SK-N-SH treated with all-trans-retinoic acid at 6 μM for 48 hours (cell line): ENCODE results near the gene KRT81.

Experiments
- CSDC2 ChIP-seq: fragments of 250-450 bp; sonication (Bioruptor Pico); IDR thresholded peaks from 2 replicates; pipeline ENCODE4 v1.5.0; 2020; ENCODE audit warnings: mild to moderate bottlenecking, moderate library complexity
- PATZ1 ChIP-seq: fragments of 250-450 bp; sonication (Bioruptor Pico); IDR thresholded peaks from 2 replicates; pipeline ENCODE4 v1.8.0; 2020; ENCODE audit warnings: mild to moderate bottlenecking, moderate library complexity, borderline replicate concordance
- POU6F1 ChIP-seq: fragments of 250-450 bp; sonication (Bioruptor Pico); IDR thresholded peaks from 2 replicates; pipeline ENCODE4 v1.8.0; 2021; ENCODE audit warnings: low read depth, mild to moderate bottlenecking, moderate library complexity, borderline replicate concordance
- PPARA ChIP-seq: fragments of 250-450 bp; sonication (Bioruptor Pico); IDR thresholded peaks from 2 replicates; pipeline ENCODE4 v1.5.0; 2020; ENCODE audit warnings: mild to moderate bottlenecking, borderline replicate concordance
- RARB ChIP-seq: fragments of 250-450 bp; sonication (Bioruptor Pico); IDR thresholded peaks from 2 replicates; pipeline ENCODE4 v1.8.0; 2021; ENCODE audit warnings: mild to moderate bottlenecking, moderate library complexity
- SNAI2 ChIP-seq: fragments of 250-450 bp; sonication (Bioruptor Pico); IDR thresholded peaks from 2 replicates; pipeline ENCODE4 v1.5.0; 2020; ENCODE audit warnings: mild to moderate bottlenecking, moderate library complexity
- ZC3H10 ChIP-seq: fragments of 250-450 bp; sonication (Bioruptor Pico); IDR thresholded peaks from 2 replicates; pipeline ENCODE4 v1.5.1; 2021; ENCODE audit warnings: mild to moderate bottlenecking, moderate library complexity
- ZNF70 ChIP-seq: fragments of 450-650 bp; formaldehyde crosslinking; IDR thresholded peaks from 2 replicates; pipeline ENCODE4 v1.5.0; 2020; ENCODE audit warnings: mild to moderate bottlenecking, moderate library complexity
- ZNF8 ChIP-seq: fragments of 450-650 bp; formaldehyde crosslinking; IDR thresholded peaks from 2 replicates; pipeline ENCODE4 v1.5.0; 2020; ENCODE audit warnings: mild to moderate bottlenecking, moderate library complexity

- TF ChIP-seq ZNF8 (no peak), RARB (no peak), PATZ1 (CRISPR knock-in tag) (no peak), ZC3H10 (CRISPR knock-in tag) (no peak), POU6F1 (CRISPR knock-in tag) (no peak), PPARA (CRISPR knock-in tag) (no peak), ZNF70 (CRISPR knock-in tag) (no peak), CSDC2 (no peak), SNAI2 (no peak)
Observed at GRCh38 chr12:52336641-52337040, 45.3 kb upstream of the KRT81 start.
